Heart left ventricle (tissue), 13 donors: Measurements from ENCODE around the gene JPH3.

Source experiments
- POLR2A ChIP-seq, 2 donors: fragments of 450-650 bp; IDR thresholded peaks; one replicate each; pipeline ENCODE4 v1.6.1; 2017; ENCODE audit warnings: antibody characterized with exemption in 2 of 2, mild to moderate bottlenecking in 2 of 2, moderate library complexity in 2 of 2
- TF ChIP-seq, protein P1 (sequence below), 12 donors: fragments of 200-600 bp; sonication (generic) in 4 of 12; IDR thresholded peaks; one replicate each; pipeline versions ENCODE4 v1.5.0 to v1.8.0; 2018 to 2022; ENCODE audit warnings: antibody characterized with exemption in 12 of 12, mild to moderate bottlenecking in 5 of 12
- donor health status: ischemic (EF 13 %, LVEDD 7.1; RV severe dilation, severe dysfunction).
- donor health status: DM: no; HTN: yes; CAD: no.
- donor health status: DM: no; HTN: no; CAD: no.
- donor health status: ischemic (EF 25% LVEDD 6.9; RV normal size, moderate dysfunction).
- donor health status: ischemic (EF 25% LVEDD 5.7; RV mildly dilated, moderate dysfunction).
- donor health status: ischemic (EF 35%, LVEDD 5.7; RV mildly dilated, moderate dysfunction).
- donor health status: nonischemic (EF 11% LVEDD 7.7; RV severe dilation, severe dysfunction).
- donor health status: DM: yes; HTN: yes; CAD: no.
- donor health status: PGD.
- donor health status: ischemic (EF 29% LVEDD 5.4; RV normal size, mild dysfunction).
- donor health status: nonischemic (EF 23%, LVEDD 6.1; RV moderate dilation, normal function).

DNA sequence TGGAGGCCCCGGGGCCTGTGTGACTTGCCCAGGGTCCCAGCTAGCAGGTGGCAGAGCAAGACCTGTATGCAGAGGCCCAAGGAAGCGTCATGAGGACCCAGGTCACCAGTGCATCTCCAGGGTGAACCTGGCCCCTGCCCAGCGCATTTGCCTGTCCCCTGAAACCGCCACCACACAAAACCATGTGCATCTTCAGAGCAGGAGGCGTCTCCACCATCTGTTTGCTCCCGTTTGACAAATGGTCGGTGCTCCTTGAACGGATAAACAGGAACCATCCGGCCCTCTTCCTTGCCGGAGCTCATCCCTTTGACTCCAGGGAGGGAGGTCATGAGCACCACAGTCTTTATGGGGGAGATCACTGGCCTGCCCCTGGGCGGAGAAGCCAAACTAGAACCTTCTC lies 62.5 kb downstream of the JPH3 start:
- TF ChIP-seq, protein P1, sequence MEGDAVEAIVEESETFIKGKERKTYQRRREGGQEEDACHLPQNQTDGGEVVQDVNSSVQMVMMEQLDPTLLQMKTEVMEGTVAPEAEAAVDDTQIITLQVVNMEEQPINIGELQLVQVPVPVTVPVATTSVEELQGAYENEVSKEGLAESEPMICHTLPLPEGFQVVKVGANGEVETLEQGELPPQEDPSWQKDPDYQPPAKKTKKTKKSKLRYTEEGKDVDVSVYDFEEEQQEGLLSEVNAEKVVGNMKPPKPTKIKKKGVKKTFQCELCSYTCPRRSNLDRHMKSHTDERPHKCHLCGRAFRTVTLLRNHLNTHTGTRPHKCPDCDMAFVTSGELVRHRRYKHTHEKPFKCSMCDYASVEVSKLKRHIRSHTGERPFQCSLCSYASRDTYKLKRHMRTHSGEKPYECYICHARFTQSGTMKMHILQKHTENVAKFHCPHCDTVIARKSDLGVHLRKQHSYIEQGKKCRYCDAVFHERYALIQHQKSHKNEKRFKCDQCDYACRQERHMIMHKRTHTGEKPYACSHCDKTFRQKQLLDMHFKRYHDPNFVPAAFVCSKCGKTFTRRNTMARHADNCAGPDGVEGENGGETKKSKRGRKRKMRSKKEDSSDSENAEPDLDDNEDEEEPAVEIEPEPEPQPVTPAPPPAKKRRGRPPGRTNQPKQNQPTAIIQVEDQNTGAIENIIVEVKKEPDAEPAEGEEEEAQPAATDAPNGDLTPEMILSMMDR (IDR thresholded peaks at IDR 0.05) = no peak
- TF ChIP-seq POLR2A (IDR thresholded peaks at IDR 0.05) = no peak
